GM12878 (cell line): ENCODE measurements around the gene CHST8. TPM values are rescaled to one million over a fixed set of nuclear protein-coding genes. Genes with fewer than 3 reads are reported as not detected.

Experiments
- ATAC-seq: fragments of 200-7000 bp; cut with Tn5 transposase; 3 replicates; pipeline ENCODE4 v1.9.1; 2020; ENCODE audit warnings: mild to moderate bottlenecking, moderate library complexity
- BruUV-seq: library from RNA; stranded (reverse); fragments of 400-500 nt; replicated peaks from 2 replicates; lab custom pipeline; 2021; lab: Mats Ljungman, UMichigan
- CTCF ChIA-PET: fragments of 300-600 bp; sonication (Branson Sonifier 250); formaldehyde crosslinking; extraction: SDS; loops from one replicate; lab custom pipeline; 2021; ENCODE audit warnings: inconsistent platforms; lab: Yijun Ruan, JAX
- POLR2A ChIA-PET: fragments of 350-600 bp; formaldehyde crosslinking; extraction: SDS; loops from one replicate; lab custom pipeline; 2021; ENCODE audit warnings: inconsistent platforms; lab: Charles Lee
- RAD21 ChIA-PET: fragments of 300-600 bp; sonication (Branson Sonifier 250); formaldehyde crosslinking; loops from one replicate; lab custom pipeline; 2023; ENCODE audit warnings: antibody characterized with exemption; ENCODE audit not compliant: unreplicated experiment; lab: Charles Lee
- SMC1A ChIA-PET: fragments of 300-600 bp; sonication (Branson Sonifier 250); formaldehyde crosslinking; loops from one replicate; lab custom pipeline; 2023; ENCODE audit not compliant: unreplicated experiment, uncharacterized antibody; lab: Charles Lee
- DNase-seq: peaks from one replicate; pipeline ENCODE4 v3.0.0-alpha.2; 2011; ENCODE audit warnings: low read depth, low spot score
- FAIRE-seq: peaks from 3 replicates; lab custom pipeline; 2011; peaks lifted over from hg19 to GRCh38; lab: Jason Lieb, UNC
- H2AFZ ChIP-seq: 2 replicates; pipeline ENCODE4 v1.6.0; 2011; ENCODE audit warnings: low read depth, low read length, control low read depth; ENCODE audit not compliant: control insufficient read depth
- H3K27ac ChIP-seq: 2 replicates; pipeline ENCODE4 v1.5.1; 2011; ENCODE audit warnings: control low read depth; ENCODE audit not compliant: control insufficient read depth, insufficient read depth
- H3K27me3 ChIP-seq, 2 experiments: replicated peaks in 1 of 2; 2 replicates each; pipeline versions ENCODE4 v1.6.0 to v1.6.1; 2011; ENCODE audit warnings: low read length in 1 of 2; ENCODE audit not compliant: control insufficient read depth in 2 of 2, insufficient read depth in 2 of 2
- H3K36me3 ChIP-seq, 2 experiments: 2 replicates each; pipeline ENCODE4 v1.5.1; 2011; ENCODE audit warnings: low read length in 1 of 2; ENCODE audit not compliant: control insufficient read depth in 2 of 2, insufficient read depth in 2 of 2
- H3K4me1 ChIP-seq: 2 replicates; pipeline ENCODE4 v1.6.1; 2011; ENCODE audit warnings: mild to moderate bottlenecking, low read length, moderate library complexity, mixed read lengths; ENCODE audit not compliant: control insufficient read depth, insufficient read depth
- H3K4me2 ChIP-seq: 2 replicates; pipeline ENCODE4 v1.6.0; 2011; ENCODE audit warnings: control low read depth; ENCODE audit not compliant: control insufficient read depth, insufficient read depth
- H3K4me3 ChIP-seq: fragments of 200-600 bp; sonication (generic); 2 replicates; pipeline ENCODE4 v1.5.1; 2016
- H3K79me2 ChIP-seq: 2 replicates; pipeline ENCODE4 v1.6.0; 2011; ENCODE audit warnings: low read length; ENCODE audit not compliant: control insufficient read depth, insufficient read depth
- H3K9ac ChIP-seq: 2 replicates; pipeline ENCODE4 v1.8.0; 2011; ENCODE audit warnings: low read length, control low read depth, mixed read lengths; ENCODE audit not compliant: control insufficient read depth, insufficient read depth
- H3K9me3 ChIP-seq: replicated peaks from 3 replicates; pipeline ENCODE4 v1.5.1; 2011; ENCODE audit warnings: mild to moderate bottlenecking, low read length; ENCODE audit not compliant: control insufficient read depth, insufficient read depth
- H4K20me1 ChIP-seq: 2 replicates; pipeline ENCODE4 v1.6.0; 2011; ENCODE audit not compliant: control insufficient read depth, insufficient read depth
- BACH1 ChIP-seq: fragments of 450-650 bp; IDR thresholded peaks from 2 replicates; pipeline ENCODE4 v1.6.1; 2017; ENCODE audit warnings: mild to moderate bottlenecking, borderline replicate concordance
- EED ChIP-seq: sonication (generic); IDR thresholded peaks from 2 replicates; pipeline ENCODE4 v1.6.1; 2016; ENCODE audit warnings: antibody characterized with exemption, low read depth
- ELK1 ChIP-seq: IDR thresholded peaks from 2 replicates; pipeline ENCODE4 v1.6.1; 2012; ENCODE audit warnings: low read depth, low read length, improper control_type of control experiment
- EP300 ChIP-seq, 2 experiments: fragments of 150-350 bp in 1 of 2; IDR thresholded peaks; 2 replicates each; pipeline ENCODE4 v1.6.1; 2011 to 2012; ENCODE audit warnings: low read depth in 2 of 2, low read length in 2 of 2, borderline replicate concordance in 1 of 2, improper control_type of control experiment in 1 of 2, inconsistent platforms in 1 of 2; ENCODE audit not compliant: control insufficient read depth in 1 of 2
- FOS ChIP-seq: IDR thresholded peaks from 3 replicates; pipeline ENCODE4 v1.6.1; 2011; ENCODE audit warnings: borderline replicate concordance; ENCODE audit not compliant: insufficient read length; ENCODE audit errors: extremely low read depth
- IKZF1 ChIP-seq: fragments of 450-650 bp; conservative IDR thresholded peaks from 2 replicates; pipeline ENCODE4 v1.6.1; 2017; ENCODE audit warnings: antibody characterized with exemption, mild to moderate bottlenecking
- JUNB ChIP-seq: IDR thresholded peaks from 2 replicates; pipeline ENCODE4 v1.6.1; 2016; ENCODE audit warnings: antibody characterized with exemption, mild to moderate bottlenecking
- KDM1A ChIP-seq: fragments of 200-600 bp; sonication (generic); IDR thresholded peaks from 2 replicates; pipeline ENCODE4 v1.6.1; 2016; ENCODE audit warnings: borderline replicate concordance
- MLLT1 ChIP-seq: fragments of 450-650 bp; IDR thresholded peaks from 2 replicates; pipeline ENCODE4 v1.6.1; 2016; ENCODE audit warnings: mild to moderate bottlenecking
- SIN3A ChIP-seq: IDR thresholded peaks from 2 replicates; pipeline ENCODE4 v1.6.1; 2012; ENCODE audit warnings: low read depth, low read length, improper control_type of control experiment
- SMARCA5 ChIP-seq: fragments of 450-650 bp; IDR thresholded peaks from 2 replicates; pipeline ENCODE4 v1.6.1; 2017; ENCODE audit warnings: mild to moderate bottlenecking
- SMC3 ChIP-seq: IDR thresholded peaks from 2 replicates; pipeline ENCODE4 v1.6.1; 2011; ENCODE audit warnings: low read length, improper control_type of control experiment, borderline replicate concordance
- STAT3 ChIP-seq: IDR thresholded peaks from 2 replicates; pipeline ENCODE4 v1.6.1; 2011; ENCODE audit warnings: low read depth, low read length, improper control_type of control experiment
- WGBS: methylation state at CpG from one replicate; pipeline ENCODE4 v1.1.6; 2016; ENCODE audit warnings: low lambda C conversion rate; ENCODE audit not compliant: insufficient replicate concordance, insufficient coverage; ENCODE audit errors: missing lambda C conversion rate; 5-methylcytosine and 5-hydroxymethylcytosine counted together
- in situ Hi-C: fragments of 300-500 bp; cut with MboI; formaldehyde crosslinking; loops from 9 replicates; pipeline ENCODE4 v1.14.3; 2018; ENCODE audit warnings: mixed read lengths
- intact Hi-C: fragments of 100-400 bp; cut with micrococcal nuclease; formaldehyde crosslinking; loops from one replicate; pipeline ENCODE4 v1.14.2; 2022; ENCODE audit not compliant: unreplicated experiment
- polyA plus RNA-seq, 11 experiments: library from polyadenylated mRNA; depleted of rRNA in 4 of 11; unstranded in 6 of 11; stranded (reverse) in 5 of 11; fragments of >200 nt; fragmentation: Nextera tagmentation in 4 of 11; fragmentation: Illumina TruSeq in 1 of 11; extraction: Ambion mirVana in 4 of 11; extraction: Trizol in 1 of 11; gene quantifications; 1 replicate in 1 of 11; 2 replicates in 10 of 11; pipeline versions ENCODE4 v1.2.1 to v1.2.3, GENCODE V29; 2011 to 2016; ENCODE audit warnings: inconsistent platforms in 2 of 11, missing spikeins in 2 of 11, low read depth in 1 of 11
- total RNA-seq, 4 experiments: library from RNA; depleted of rRNA in 3 of 4; stranded (reverse); fragments of >200 nt in 3 of 4; fragmentation: Illumina TruSeq in 1 of 4; extraction: Trizol in 1 of 4; gene quantifications; 2 replicates each; pipeline versions ENCODE4 v1.2.1 to v1.2.3, GENCODE V29; 2013 to 2021
- TF ChIP-seq, protein P1 (sequence below): fragments of 450-650 bp; IDR thresholded peaks from 2 replicates; pipeline ENCODE4 v1.6.1; 2014; ENCODE audit warnings: mild to moderate bottlenecking

CHST8 gene
- total and polyA plus RNA-seq, 10 of the 15 experiments (the other 5 are each of a cell fraction or from before 2014, with no cell fraction given): 0.06 TPM; not detected in 9

- TF ChIP-seq ELK1 (no peak), SMC3 (no peak), JUNB (no peak), SMARCA5 (no peak), MLLT1 (no peak)
Measured at GRCh38 chr19:33612928-33613619, 8.7 kb upstream of the CHST8 start (continued).

GRCh38 chr19:33613620-33614000 is 8.1 kb upstream of the CHST8 start:
- CTCF ChIA-PET: no interaction called here
- no peaks in the 10 kb centered on the region for H3K36me3 ChIP-seq
- no peak overlapping the region for H3K4me3 ChIP-seq
- no peak for TF ChIP-seq IKZF1
- no peak for TF ChIP-seq KDM1A
- TF ChIP-seq FOS: no peak
- no peak for TF ChIP-seq EED
- TF ChIP-seq STAT3: no peak
- no peak for TF ChIP-seq BACH1
- TF ChIP-seq SIN3A: no peak
- TF ChIP-seq EP300 (IDR thresholded peaks at IDR 0.05; ENCODE audit: borderline replicate concordance in 1 of 2, control insufficient read depth in 1 of 2, low read depth in 2 of 2, low read length in 2 of 2): no peak
- TF ChIP-seq, protein P1, sequence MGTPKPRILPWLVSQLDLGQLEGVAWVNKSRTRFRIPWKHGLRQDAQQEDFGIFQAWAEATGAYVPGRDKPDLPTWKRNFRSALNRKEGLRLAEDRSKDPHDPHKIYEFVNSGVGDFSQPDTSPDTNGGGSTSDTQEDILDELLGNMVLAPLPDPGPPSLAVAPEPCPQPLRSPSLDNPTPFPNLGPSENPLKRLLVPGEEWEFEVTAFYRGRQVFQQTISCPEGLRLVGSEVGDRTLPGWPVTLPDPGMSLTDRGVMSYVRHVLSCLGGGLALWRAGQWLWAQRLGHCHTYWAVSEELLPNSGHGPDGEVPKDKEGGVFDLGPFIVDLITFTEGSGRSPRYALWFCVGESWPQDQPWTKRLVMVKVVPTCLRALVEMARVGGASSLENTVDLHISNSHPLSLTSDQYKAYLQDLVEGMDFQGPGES: no peak
- ATAC-seq (no peak), FAIRE-seq (no peak), DNase-seq (no peak)
- no peak overlapping the region for H3K27ac ChIP-seq
- no peak overlapping the region for H2AFZ ChIP-seq
- H3K4me2 ChIP-seq: no peak overlapping the region
- POLR2A ChIA-PET: no interaction called here
- H4K20me1 ChIP-seq: no peaks in the 10 kb centered on the region
- SMC1A ChIA-PET: no interaction called here
- no peak overlapping the region for H3K9ac ChIP-seq
- WGBS: 5% methylated on average over 3 of the region's 3 CpGs
- no peaks in the 10 kb centered on the region for H3K79me2 ChIP-seq
- no peaks in the 10 kb centered on the region for H3K4me1 ChIP-seq
- H3K9me3 ChIP-seq: no peaks in the 10 kb centered on the region; the same call in 2 of the 3 replicates
- H3K27me3 ChIP-seq: no peaks in the 10 kb centered on the region
- in situ Hi-C loops (no loop called here), intact Hi-C loops (no loop called here)
- RAD21 ChIA-PET: no interaction called here
- no TSS peak for BruUV-seq
